K562 (cell line): Measurements from ENCODE around the gene CCDC33. TPM values are rescaled to one million over a fixed set of nuclear protein-coding genes. Genes with fewer than 3 reads are reported as not detected.

Experiments
- CEBPB ChIP-seq: fragments of 450-650 bp; IDR thresholded peaks from 2 replicates; pipeline ENCODE4 v1.6.1; 2016; ENCODE audit warnings: missing genetic modification characterization, missing compliant biosample characterization
- CTCF ChIP-seq, 3 experiments: IDR thresholded peaks in 2 of 3; conservative IDR thresholded peaks in 1 of 3; 2 replicates each; pipeline ENCODE4 v1.5.1; 2011 to 2012; ENCODE audit warnings: low read length in 3 of 3, mild to moderate bottlenecking in 3 of 3, control low read depth in 2 of 3, improper control_type of control experiment in 1 of 3, inconsistent platforms in 1 of 3, low read depth in 1 of 3, mixed read lengths in 1 of 3, moderate library complexity in 1 of 3; ENCODE audit not compliant: insufficient read depth in 2 of 3
- CXXC5 ChIP-seq: fragments of 250-450 bp; sonication (Bioruptor Pico); IDR thresholded peaks from 2 replicates; pipeline ENCODE4 v1.8.0; 2022; ENCODE audit warnings: inconsistent platforms, mild to moderate bottlenecking, moderate library complexity
- ETV5 ChIP-seq: sonication (generic); formaldehyde crosslinking; IDR thresholded peaks from 2 replicates; pipeline ENCODE4 v1.4.0; 2020; ENCODE audit warnings: low read depth, mild to moderate bottlenecking, missing genetic modification reagents
- FOXK1 ChIP-seq: sonication (generic); formaldehyde crosslinking; IDR thresholded peaks from 2 replicates; pipeline ENCODE4 v1.8.0; 2022; ENCODE audit warnings: missing genetic modification reagents, mild to moderate bottlenecking, borderline replicate concordance
- LCOR ChIP-seq: sonication (generic); formaldehyde crosslinking; IDR thresholded peaks from 2 replicates; pipeline ENCODE4 v1.8.0; 2022; ENCODE audit warnings: mild to moderate bottlenecking, missing genetic modification reagents
- MCM2 ChIP-seq: fragments of 450-650 bp; IDR thresholded peaks from 2 replicates; pipeline ENCODE4 v1.6.1; 2017; ENCODE audit warnings: low read depth, mild to moderate bottlenecking
- NR1H2 ChIP-seq: sonication (generic); formaldehyde crosslinking; IDR thresholded peaks from 2 replicates; pipeline ENCODE4 v1.4.0; 2020; ENCODE audit warnings: mild to moderate bottlenecking, missing genetic modification reagents
- NR2F6 ChIP-seq: fragments of 450-650 bp; formaldehyde crosslinking; IDR thresholded peaks from 2 replicates; pipeline ENCODE4 v1.4.0; 2020; ENCODE audit warnings: mild to moderate bottlenecking
- RFX5 ChIP-seq: IDR thresholded peaks from 2 replicates; pipeline ENCODE4 v1.6.1; 2011; ENCODE audit warnings: low read depth, mild to moderate bottlenecking, improper control_type of control experiment, low read length
- SRSF1 ChIP-seq: fragments of 200-400 bp; formaldehyde crosslinking; IDR thresholded peaks from 2 replicates; pipeline ENCODE4 v1.6.1; 2017; ENCODE audit warnings: mild to moderate bottlenecking, low read depth, low read length, moderate library complexity
- ZBTB12 ChIP-seq: fragments of 250-450 bp; sonication (Bioruptor Pico); IDR thresholded peaks from 2 replicates; pipeline ENCODE4 v1.4.0; 2020
- ZFP1 ChIP-seq: fragments of 450-650 bp; formaldehyde crosslinking; IDR thresholded peaks from 2 replicates; pipeline ENCODE4 v1.4.0; 2020; ENCODE audit warnings: mild to moderate bottlenecking, mixed read lengths
- ZNF121 ChIP-seq: sonication (generic); formaldehyde crosslinking; conservative IDR thresholded peaks from 2 replicates; pipeline ENCODE4 v1.8.0; 2022; ENCODE audit warnings: missing genetic modification reagents
- ZNF764 ChIP-seq: fragments of 250-450 bp; sonication (Bioruptor Pico); IDR thresholded peaks from 2 replicates; pipeline ENCODE4 v1.4.0; 2020; ENCODE audit warnings: low read depth, mild to moderate bottlenecking, moderate library complexity
- polyA plus RNA-seq, 8 experiments: library from polyadenylated mRNA; depleted of rRNA in 4 of 8; stranded (reverse) in 5 of 8; unstranded in 3 of 8; fragments of >200 nt; fragmentation: Nextera tagmentation in 2 of 8; fragmentation: Illumina TruSeq in 1 of 8; extraction: Ambion mirVana in 2 of 8; extraction: Trizol in 1 of 8; gene quantifications; 2 replicates each; pipeline versions ENCODE4 v1.2.1 to v1.2.3, GENCODE V29; 2011 to 2014; ENCODE audit warnings: inconsistent platforms in 1 of 8, missing spikeins in 1 of 8
- total RNA-seq, 7 experiments: library from RNA; depleted of rRNA in 6 of 7; stranded (reverse); fragments of >200 nt in 6 of 7; fragmentation: Illumina TruSeq in 2 of 7; extraction: Trizol in 2 of 7; gene quantifications; 2 replicates each; pipeline versions ENCODE4 v1.2.1 to v1.2.3, GENCODE V29; 2011 to 2021; ENCODE audit warnings: low replicate concordance in 1 of 7
- TF ChIP-seq, protein P1 (sequence below): fragments of 450-650 bp; conservative IDR thresholded peaks from 2 replicates; pipeline ENCODE4 v1.6.1; 2016; ENCODE audit warnings: missing genetic modification characterization, low read depth, mild to moderate bottlenecking, control low read depth, missing compliant biosample characterization
- TF ChIP-seq, protein P2 (sequence below): fragments of 450-650 bp; formaldehyde crosslinking; IDR thresholded peaks from 2 replicates; pipeline ENCODE4 v1.4.0; 2020; ENCODE audit warnings: mild to moderate bottlenecking, moderate library complexity
- TF ChIP-seq, protein P3 (sequence below): fragments of 250-450 bp; sonication (Bioruptor Pico); IDR thresholded peaks from 2 replicates; pipeline ENCODE4 v1.9.0; 2021; ENCODE audit warnings: mild to moderate bottlenecking, inconsistent platforms

Gene CCDC33
- total and polyA plus RNA-seq, 9 of the 15 experiments (the other 6 are each of a cell fraction or from before 2014, with no cell fraction given) = 0.08 to 1.1 (median 0.15) TPM; not detected in 4

DNA sequence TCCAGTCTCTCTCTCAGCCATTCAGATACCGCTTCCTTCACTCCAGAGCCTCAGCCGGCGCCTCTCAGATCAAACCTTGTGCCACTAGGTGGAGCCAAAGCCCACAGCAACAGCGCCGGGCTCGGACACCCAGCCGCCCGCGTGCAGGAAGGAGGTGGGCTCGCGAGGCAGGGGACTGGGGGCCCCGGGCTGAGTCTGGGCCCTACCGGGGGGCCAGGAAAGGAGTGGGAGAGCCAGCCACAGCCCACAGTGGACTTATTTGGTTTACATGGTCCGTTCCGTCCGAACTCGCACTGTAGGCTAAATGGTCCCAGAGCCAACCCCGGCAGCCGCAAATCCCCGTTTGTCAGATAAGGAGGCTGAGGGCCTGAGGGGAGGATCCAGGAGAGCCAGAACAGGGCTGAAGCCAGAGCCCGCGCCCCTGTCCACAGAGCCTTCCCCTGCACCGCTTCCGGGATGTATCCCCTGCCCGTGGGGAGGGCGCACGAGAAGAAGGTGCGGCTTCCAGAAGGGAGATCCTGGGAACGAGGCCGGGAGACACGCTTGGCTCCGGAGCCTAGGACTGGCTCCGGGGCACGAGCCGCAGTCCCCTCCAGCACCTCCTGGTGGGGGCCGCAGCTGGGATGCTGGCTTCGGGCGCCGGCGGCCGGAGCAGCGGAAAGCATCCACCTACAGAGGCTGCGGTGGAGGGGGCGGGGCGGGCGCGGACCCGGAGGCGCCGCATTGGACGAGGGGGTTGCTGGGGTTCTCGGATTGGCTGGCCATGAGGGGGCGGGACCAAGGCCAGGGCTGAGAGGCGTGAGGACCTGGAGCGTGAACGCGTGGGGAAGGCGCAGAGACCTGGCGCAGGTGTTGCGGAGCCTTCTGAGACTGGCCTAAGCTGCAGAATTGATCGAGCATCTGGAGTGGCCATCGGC, 137.9 kb downstream of the CCDC33 start (continued):
- TF ChIP-seq, protein P1, sequence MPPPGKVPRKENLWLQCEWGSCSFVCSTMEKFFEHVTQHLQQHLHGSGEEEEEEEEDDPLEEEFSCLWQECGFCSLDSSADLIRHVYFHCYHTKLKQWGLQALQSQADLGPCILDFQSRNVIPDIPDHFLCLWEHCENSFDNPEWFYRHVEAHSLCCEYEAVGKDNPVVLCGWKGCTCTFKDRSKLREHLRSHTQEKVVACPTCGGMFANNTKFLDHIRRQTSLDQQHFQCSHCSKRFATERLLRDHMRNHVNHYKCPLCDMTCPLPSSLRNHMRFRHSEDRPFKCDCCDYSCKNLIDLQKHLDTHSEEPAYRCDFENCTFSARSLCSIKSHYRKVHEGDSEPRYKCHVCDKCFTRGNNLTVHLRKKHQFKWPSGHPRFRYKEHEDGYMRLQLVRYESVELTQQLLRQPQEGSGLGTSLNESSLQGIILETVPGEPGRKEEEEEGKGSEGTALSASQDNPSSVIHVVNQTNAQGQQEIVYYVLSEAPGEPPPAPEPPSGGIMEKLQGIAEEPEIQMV = no peak
- TF ChIP-seq ETV5 = peak; percentile 35; the same call in 1 of the 2 replicates
- peak; percentile 92; the same call in 1 of the 2 replicates for TF ChIP-seq FOXK1 (CRISPR knock-in tag)
- TF ChIP-seq RFX5 = 0 out of 2 replicates have a peak, but pooled peaks have one; percentile 41
- no peak for TF ChIP-seq ZNF764
- TF ChIP-seq ZBTB12 (CRISPR knock-in tag) = no peak
- TF ChIP-seq LCOR (CRISPR knock-in tag) = peak; percentile 61; the same call in 1 of the 2 replicates
- TF ChIP-seq ZNF121 (CRISPR knock-in tag) = no peak
- TF ChIP-seq NR2F6 = peak; percentile 55; the same call in 1 of the 2 replicates
- peak; percentile 91 to 95 (median 93) for TF ChIP-seq CTCF (IDR thresholded peaks at IDR 0.05 in 2 of 3, conservative IDR thresholded peaks at IDR 0.05 in 1 of 3; ENCODE audit: insufficient read depth in 2 of 3, low read depth in 1 of 3, low read length in 3 of 3)
- TF ChIP-seq CXXC5 (CRISPR knock-in tag) = peak; percentile 36; the same call in 1 of the 2 replicates
- no peak for TF ChIP-seq NR1H2 (CRISPR knock-in tag)
- no peak for TF ChIP-seq MCM2
- TF ChIP-seq, protein P2, sequence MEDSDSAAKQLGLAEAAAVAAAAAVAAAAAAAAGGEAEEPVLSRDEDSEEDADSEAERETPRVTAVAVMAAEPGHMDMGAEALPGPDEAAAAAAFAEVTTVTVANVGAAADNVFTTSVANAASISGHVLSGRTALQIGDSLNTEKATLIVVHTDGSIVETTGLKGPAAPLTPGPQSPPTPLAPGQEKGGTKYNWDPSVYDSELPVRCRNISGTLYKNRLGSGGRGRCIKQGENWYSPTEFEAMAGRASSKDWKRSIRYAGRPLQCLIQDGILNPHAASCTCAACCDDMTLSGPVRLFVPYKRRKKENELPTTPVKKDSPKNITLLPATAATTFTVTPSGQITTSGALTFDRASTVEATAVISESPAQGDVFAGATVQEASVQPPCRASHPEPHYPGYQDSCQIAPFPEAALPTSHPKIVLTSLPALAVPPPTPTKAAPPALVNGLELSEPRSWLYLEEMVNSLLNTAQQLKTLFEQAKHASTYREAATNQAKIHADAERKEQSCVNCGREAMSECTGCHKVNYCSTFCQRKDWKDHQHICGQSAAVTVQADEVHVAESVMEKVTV = peak; percentile 90
- TF ChIP-seq SRSF1 = no peak
- no peak for TF ChIP-seq CEBPB (tag)
- TF ChIP-seq, protein P3, sequence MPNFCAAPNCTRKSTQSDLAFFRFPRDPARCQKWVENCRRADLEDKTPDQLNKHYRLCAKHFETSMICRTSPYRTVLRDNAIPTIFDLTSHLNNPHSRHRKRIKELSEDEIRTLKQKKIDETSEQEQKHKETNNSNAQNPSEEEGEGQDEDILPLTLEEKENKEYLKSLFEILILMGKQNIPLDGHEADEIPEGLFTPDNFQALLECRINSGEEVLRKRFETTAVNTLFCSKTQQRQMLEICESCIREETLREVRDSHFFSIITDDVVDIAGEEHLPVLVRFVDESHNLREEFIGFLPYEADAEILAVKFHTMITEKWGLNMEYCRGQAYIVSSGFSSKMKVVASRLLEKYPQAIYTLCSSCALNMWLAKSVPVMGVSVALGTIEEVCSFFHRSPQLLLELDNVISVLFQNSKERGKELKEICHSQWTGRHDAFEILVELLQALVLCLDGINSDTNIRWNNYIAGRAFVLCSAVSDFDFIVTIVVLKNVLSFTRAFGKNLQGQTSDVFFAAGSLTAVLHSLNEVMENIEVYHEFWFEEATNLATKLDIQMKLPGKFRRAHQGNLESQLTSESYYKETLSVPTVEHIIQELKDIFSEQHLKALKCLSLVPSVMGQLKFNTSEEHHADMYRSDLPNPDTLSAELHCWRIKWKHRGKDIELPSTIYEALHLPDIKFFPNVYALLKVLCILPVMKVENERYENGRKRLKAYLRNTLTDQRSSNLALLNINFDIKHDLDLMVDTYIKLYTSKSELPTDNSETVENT (CRISPR knock-in tag) = peak; percentile 29; the same call in 1 of the 2 replicates
- TF ChIP-seq ZFP1 = no peak
